ENCODE data around the gene MCTP1.

DNA sequence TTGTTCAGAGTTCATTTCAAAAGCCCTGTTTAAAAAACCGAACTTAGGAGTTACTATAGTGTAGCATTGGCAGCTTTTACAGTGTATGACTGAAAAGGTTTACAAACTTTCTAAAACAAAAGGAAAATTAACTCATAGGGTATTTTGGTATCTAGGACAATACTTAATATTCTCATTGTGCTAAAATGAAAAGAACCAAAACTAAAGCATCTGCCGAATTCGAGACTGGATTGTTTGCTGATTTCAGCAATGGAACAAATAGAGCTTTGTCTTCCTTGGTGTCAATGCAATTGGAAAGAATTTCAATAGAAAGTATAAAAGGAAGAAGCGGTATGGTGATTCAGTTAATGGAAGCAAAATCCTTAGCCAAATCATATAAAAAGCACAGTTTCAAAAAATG is 412.4 kb downstream of the MCTP1 start:
- TF ChIP-seq, protein P1, sequence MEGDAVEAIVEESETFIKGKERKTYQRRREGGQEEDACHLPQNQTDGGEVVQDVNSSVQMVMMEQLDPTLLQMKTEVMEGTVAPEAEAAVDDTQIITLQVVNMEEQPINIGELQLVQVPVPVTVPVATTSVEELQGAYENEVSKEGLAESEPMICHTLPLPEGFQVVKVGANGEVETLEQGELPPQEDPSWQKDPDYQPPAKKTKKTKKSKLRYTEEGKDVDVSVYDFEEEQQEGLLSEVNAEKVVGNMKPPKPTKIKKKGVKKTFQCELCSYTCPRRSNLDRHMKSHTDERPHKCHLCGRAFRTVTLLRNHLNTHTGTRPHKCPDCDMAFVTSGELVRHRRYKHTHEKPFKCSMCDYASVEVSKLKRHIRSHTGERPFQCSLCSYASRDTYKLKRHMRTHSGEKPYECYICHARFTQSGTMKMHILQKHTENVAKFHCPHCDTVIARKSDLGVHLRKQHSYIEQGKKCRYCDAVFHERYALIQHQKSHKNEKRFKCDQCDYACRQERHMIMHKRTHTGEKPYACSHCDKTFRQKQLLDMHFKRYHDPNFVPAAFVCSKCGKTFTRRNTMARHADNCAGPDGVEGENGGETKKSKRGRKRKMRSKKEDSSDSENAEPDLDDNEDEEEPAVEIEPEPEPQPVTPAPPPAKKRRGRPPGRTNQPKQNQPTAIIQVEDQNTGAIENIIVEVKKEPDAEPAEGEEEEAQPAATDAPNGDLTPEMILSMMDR (IDR thresholded peaks at IDR 0.05) = no peak
- TF ChIP-seq POLR2AphosphoS5 (IDR thresholded peaks at IDR 0.05) = no peak

Measured in esophagus muscularis mucosa (tissue), 3 donors.